Measurements from ENCODE around the gene NLGN3. TPM values are rescaled to one million over a fixed set of nuclear protein-coding genes. Genes with fewer than 3 reads are reported as not detected.

Gene NLGN3
- total and polyA plus RNA-seq, 2 donors (not counting 3 experiments of a cell fraction or from before 2014, with no cell fraction given), result 0.37 to 0.40 TPM

DNA sequence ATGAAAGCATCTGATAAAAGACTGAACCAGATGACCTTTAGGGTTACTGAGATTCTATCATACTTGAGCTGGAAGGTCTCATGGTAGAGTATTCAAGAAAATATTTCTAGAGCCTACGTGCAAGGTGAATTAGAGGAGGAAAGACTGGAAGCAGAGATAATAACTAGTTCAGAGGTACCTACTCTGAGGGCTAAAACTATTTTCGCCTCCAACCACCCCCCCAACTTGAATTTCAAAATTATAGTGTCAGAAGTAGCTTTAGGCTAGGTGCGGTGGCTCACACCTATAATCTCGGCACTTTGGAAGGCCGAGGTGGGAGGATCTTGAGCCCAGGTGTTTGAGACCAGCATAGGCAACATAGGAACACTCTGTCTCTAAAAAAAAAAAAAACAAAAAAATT is 30.9 kb downstream of the NLGN3 start:
- ChIA-PET POLR2A (no interaction called here), CTCF (no interaction called here)
- Histone ChIP-seq H3K9me1 (replicated peaks; ENCODE audit: control insufficient read depth, extremely low read depth, insufficient read depth, low read length) (no peaks in the 10 kb centered on the region), H3K9ac (replicated peaks; ENCODE audit: extremely low read depth, insufficient read depth, low read length) (no peak overlapping the region), H3K4me1 (ENCODE audit: control insufficient read depth, extremely low read depth, insufficient read depth, low read length) (no peaks in the 10 kb centered on the region), H3K4me2 (ENCODE audit: insufficient read depth, low read length) (no peak overlapping the region), H3K4me3 (replicated peaks in 1 of 3; ENCODE audit: insufficient read depth in 1 of 3, low read depth in 1 of 3, low read length in 3 of 3) (no peak overlapping the region), H3K9me3 (replicated peaks; ENCODE audit: control insufficient read depth, insufficient read depth, low read length) (no peaks in the 10 kb centered on the region), H3K36me3 (ENCODE audit: control insufficient read depth in 2 of 2, extremely low read depth in 1 of 2, insufficient read depth in 2 of 2, low read length in 2 of 2) (no peaks in the 10 kb centered on the region), H4K20me1 (replicated peaks; ENCODE audit: control insufficient read depth, extremely low read depth, insufficient read depth, low read length) (no peaks in the 10 kb centered on the region), H3K27ac (ENCODE audit: insufficient read depth, low read depth, low read length) (no peak overlapping the region), H3K27me3 (ENCODE audit: control insufficient read depth in 2 of 2, insufficient read depth in 2 of 2, low read length in 2 of 2) (no peaks in the 10 kb centered on the region), H3K79me2 (ENCODE audit: control insufficient read depth, insufficient read depth, low read length) (no peaks in the 10 kb centered on the region), H2AFZ (ENCODE audit: low read depth, low read length) (no peak overlapping the region)
- intact Hi-C loops (cut with micrococcal nuclease) (no loop called here), dilution Hi-C loops (cut with MboI; ENCODE audit: extremely low pct_ligation_motif_present, low sequenced_read_pairs) (no loop called here)
- no TSS peak for BruUV-seq (replicated peaks)
- no peak for DNase-seq (ENCODE audit: low read depth, low spot score)
- no peak for FAIRE-seq
- TF ChIP-seq POLR2AphosphoS5 (IDR thresholded peaks at IDR 0.05; ENCODE audit: insufficient read depth, low read depth, low read length) (no peak), POLR2A (IDR thresholded peaks at IDR 0.05; ENCODE audit: low read depth, low read length) (no peak), CTCF (IDR thresholded peaks at IDR 0.05; ENCODE audit: extremely low read depth in 1 of 2, insufficient read depth in 1 of 2, low read depth in 1 of 2, low read length in 2 of 2) (no peak), FOS (IDR thresholded peaks at IDR 0.05; ENCODE audit: borderline replicate concordance, insufficient read depth, low read length) (no peak), GATA2 (IDR thresholded peaks at IDR 0.05; ENCODE audit: insufficient read depth, insufficient read length, low read depth, low read length) (no peak), MYC (IDR thresholded peaks at IDR 0.05; ENCODE audit: low read depth, low read length) (no peak), EZH2 (IDR thresholded peaks at IDR 0.05; ENCODE audit: borderline replicate concordance, low read depth, low read length, severe bottlenecking) (no peak), JUN (IDR thresholded peaks at IDR 0.05; ENCODE audit: borderline replicate concordance, insufficient read depth, insufficient read length, low read depth) (no peak)
- TF ChIP-seq, protein P1, sequence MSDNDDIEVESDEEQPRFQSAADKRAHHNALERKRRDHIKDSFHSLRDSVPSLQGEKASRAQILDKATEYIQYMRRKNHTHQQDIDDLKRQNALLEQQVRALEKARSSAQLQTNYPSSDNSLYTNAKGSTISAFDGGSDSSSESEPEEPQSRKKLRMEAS (IDR thresholded peaks at IDR 0.05; ENCODE audit: insufficient read depth, insufficient read length), result no peak
